ENCODE results near the gene TASP1. TPM values are rescaled to one million over a fixed set of nuclear protein-coding genes. Genes with fewer than 3 reads are reported as not detected.

Gene TASP1
- total RNA-seq, 2 experiments from 2014 or later: 9.5 to 10.5 TPM

GRCh38 chr20:13425381-13426135, 213.2 kb downstream of the TASP1 start:
- Mint-ChIP-seq H3K4me1 (peaks cover 8% of the 10 kb centered on the region), H3K27ac (no peak overlapping the region), H3K36me3 (ENCODE audit: low read depth) (peaks cover 9% of the 10 kb centered on the region), H3K9me3 (peaks cover 3% of the 10 kb centered on the region), H3K4me3 (no peak overlapping the region), H3K27me3 (no peaks in the 10 kb centered on the region)
- no peak for DNase-seq
- ChIA-PET POLR2A (no interaction called here), CTCF (interaction anchor here (1.0 kb wide), 1 partner anchor 8 kb away, joined by 5 read pairs; no protein-coding TSS in a partner anchor)

GRCh38 chr20:13424174-13424833, 214.4 kb downstream of the TASP1 start:
- Mint-ChIP-seq H3K27me3 (no peaks in the 10 kb centered on the region), H3K9me3 (no peaks in the 10 kb centered on the region), H3K36me3 (ENCODE audit: low read depth) (peaks cover 5% of the 10 kb centered on the region), H3K27ac (no peak overlapping the region), H3K4me1 (no peaks in the 10 kb centered on the region), H3K4me3 (no peak overlapping the region)
- DNase-seq: no peak
- ChIA-PET CTCF (interaction anchor here (1.0 kb wide), 1 partner anchor 10 kb away, joined by 5 read pairs; no protein-coding TSS in a partner anchor), POLR2A (no interaction called here)

- Mint-ChIP-seq H3K4me3 (no peak overlapping the region), H3K27me3 (no peaks in the 10 kb centered on the region), H3K4me1 (no peaks in the 10 kb centered on the region), H3K36me3 (ENCODE audit: low read depth) (no peaks in the 10 kb centered on the region), H3K27ac (no peak overlapping the region), H3K9me3 (no peaks in the 10 kb centered on the region)
- DNase-seq: no peak
- POLR2A ChIA-PET: no interaction called here
- CTCF ChIA-PET: no interaction called here
Observed at GRCh38 chr20:13423472-13424173, 215.1 kb downstream of the TASP1 start.

GRCh38 chr20:13422637-13423036, 216.1 kb downstream of the TASP1 start:
- ChIA-PET POLR2A (no interaction called here), CTCF (no interaction called here)
- H3K36me3 Mint-ChIP-seq (ENCODE audit: low read depth): no peaks in the 10 kb centered on the region
- no peak for DNase-seq
- H3K27ac Mint-ChIP-seq: no peak overlapping the region
- H3K4me3 Mint-ChIP-seq: no peak overlapping the region
- H3K9me3 Mint-ChIP-seq: no peaks in the 10 kb centered on the region
- no peaks in the 10 kb centered on the region for H3K4me1 Mint-ChIP-seq
- H3K27me3 Mint-ChIP-seq: no peaks in the 10 kb centered on the region

GRCh38 chr20:13420625-13421024, 218.1 kb downstream of the TASP1 start:
- H3K27me3 Mint-ChIP-seq: no peaks in the 10 kb centered on the region
- H3K9me3 Mint-ChIP-seq: no peaks in the 10 kb centered on the region
- CTCF ChIA-PET: no interaction called here
- DNase-seq: no peak
- no peak overlapping the region for H3K27ac Mint-ChIP-seq
- H3K4me3 Mint-ChIP-seq: no peak overlapping the region
- no peaks in the 10 kb centered on the region for H3K4me1 Mint-ChIP-seq
- H3K36me3 Mint-ChIP-seq (ENCODE audit: low read depth): peaks cover 4% of the 10 kb centered on the region
- POLR2A ChIA-PET: no interaction called here

GRCh38 chr20:13419477-13419876, 219.3 kb downstream of the TASP1 start:
- no peak overlapping the region for H3K4me3 Mint-ChIP-seq
- ChIA-PET POLR2A (no interaction called here), CTCF (no interaction called here)
- no peaks in the 10 kb centered on the region for H3K9me3 Mint-ChIP-seq
- no peaks in the 10 kb centered on the region for H3K4me1 Mint-ChIP-seq
- H3K27ac Mint-ChIP-seq: no peak overlapping the region
- no peak for DNase-seq
- H3K27me3 Mint-ChIP-seq: no peaks in the 10 kb centered on the region
- H3K36me3 Mint-ChIP-seq (ENCODE audit: low read depth): peaks cover 4% of the 10 kb centered on the region

- no peaks in the 10 kb centered on the region for H3K9me3 Mint-ChIP-seq
- H3K4me3 Mint-ChIP-seq: no peak overlapping the region
Observed at GRCh38 chr20:13418263-13419229, 220.2 kb downstream of the TASP1 start.

GRCh38 chr20:13416531-13416930, 222.2 kb downstream of the TASP1 start:
- Mint-ChIP-seq H3K36me3 (ENCODE audit: low read depth) (peaks cover 4% of the 10 kb centered on the region), H3K4me1 (no peaks in the 10 kb centered on the region), H3K9me3 (no peaks in the 10 kb centered on the region), H3K27ac (no peak overlapping the region), H3K27me3 (no peaks in the 10 kb centered on the region), H3K4me3 (no peak overlapping the region)
- ChIA-PET CTCF (interaction anchor here (1.2 to 1.4 kb wide), 2 partner anchors 13 to 52 kb away, joined by 3 read pairs; no protein-coding TSS in a partner anchor), POLR2A (no interaction called here)
- DNase-seq: no peak

More at GRCh38 chr20:13418263-13419229, 220.2 kb downstream of the TASP1 start:
- DNase-seq: no peak
- ChIA-PET CTCF (no interaction called here), POLR2A (no interaction called here)
- Mint-ChIP-seq H3K36me3 (ENCODE audit: low read depth) (peaks cover 4% of the 10 kb centered on the region), H3K27me3 (no peaks in the 10 kb centered on the region), H3K4me1 (no peaks in the 10 kb centered on the region), H3K27ac (no peak overlapping the region)

- POLR2A ChIA-PET: no interaction called here
- Mint-ChIP-seq H3K4me3 (no peak overlapping the region), H3K27ac (no peak overlapping the region), H3K4me1 (no peaks in the 10 kb centered on the region), H3K9me3 (no peaks in the 10 kb centered on the region), H3K27me3 (no peaks in the 10 kb centered on the region), H3K36me3 (ENCODE audit: low read depth) (peaks cover 4% of the 10 kb centered on the region)
- no peak for DNase-seq
- CTCF ChIA-PET: no interaction called here
Observed at GRCh38 chr20:13412806-13413445, 225.8 kb downstream of the TASP1 start.

- DNase-seq: no peak
- CTCF ChIA-PET: interaction anchor here (0.9 kb wide), 1 partner anchor 9 kb away, joined by 4 read pairs; no protein-coding TSS in a partner anchor
- Mint-ChIP-seq H3K27me3 (no peaks in the 10 kb centered on the region), H3K4me3 (no peak overlapping the region), H3K36me3 (ENCODE audit: low read depth) (no peaks in the 10 kb centered on the region), H3K27ac (no peak overlapping the region), H3K9me3 (no peaks in the 10 kb centered on the region), H3K4me1 (no peaks in the 10 kb centered on the region)
- POLR2A ChIA-PET: no interaction called here
Observed at GRCh38 chr20:13404293-13404692, 234.4 kb downstream of the TASP1 start.

- POLR2A ChIA-PET: no interaction called here
Observed at GRCh38 chr20:13403453-13403852, 235.3 kb downstream of the TASP1 start.

GRCh38 chr20:13402986-13403385, 235.7 kb downstream of the TASP1 start:
- H3K27ac Mint-ChIP-seq: no peak overlapping the region
- ChIA-PET POLR2A (no interaction called here), CTCF (interaction anchor here (1.2 kb wide), 1 partner anchor 13 kb away, joined by 3 read pairs; no protein-coding TSS in a partner anchor)
- H3K36me3 Mint-ChIP-seq (ENCODE audit: low read depth): no peaks in the 10 kb centered on the region
- no peaks in the 10 kb centered on the region for H3K27me3 Mint-ChIP-seq
- no peaks in the 10 kb centered on the region for H3K4me1 Mint-ChIP-seq
- DNase-seq: no peak
- no peak overlapping the region for H3K4me3 Mint-ChIP-seq
- H3K9me3 Mint-ChIP-seq: no peaks in the 10 kb centered on the region

More at GRCh38 chr20:13403453-13403852, 235.3 kb downstream of the TASP1 start:
- no peaks in the 10 kb centered on the region for H3K4me1 Mint-ChIP-seq
- DNase-seq: no peak
- H3K36me3 Mint-ChIP-seq (ENCODE audit: low read depth): no peaks in the 10 kb centered on the region
- CTCF ChIA-PET: interaction anchor here (0.6 to 1.2 kb wide), 3 partner anchors 9 to 226 kb away, joined by 3 to 4 read pairs (median 3); no protein-coding TSS in a partner anchor
- H3K9me3 Mint-ChIP-seq: no peaks in the 10 kb centered on the region
- no peak overlapping the region for H3K4me3 Mint-ChIP-seq
- H3K27me3 Mint-ChIP-seq: no peaks in the 10 kb centered on the region
- no peak overlapping the region for H3K27ac Mint-ChIP-seq

Data from activated CD4-positive, alpha-beta T cell treated with anti-CD3 and anti-CD28 coated beads, Interleukin-2, amount 10 ng/mL, durations not matched to agents 7 days and 5 days (primary cell).